ENCODE data around the gene HCFC1. TPM values are rescaled to one million over a fixed set of nuclear protein-coding genes. Genes with fewer than 3 reads are reported as not detected.

HCFC1 gene
- polyA plus RNA-seq, 3 donors: 1.9 to 21.8 (median 3.8) TPM

DNA sequence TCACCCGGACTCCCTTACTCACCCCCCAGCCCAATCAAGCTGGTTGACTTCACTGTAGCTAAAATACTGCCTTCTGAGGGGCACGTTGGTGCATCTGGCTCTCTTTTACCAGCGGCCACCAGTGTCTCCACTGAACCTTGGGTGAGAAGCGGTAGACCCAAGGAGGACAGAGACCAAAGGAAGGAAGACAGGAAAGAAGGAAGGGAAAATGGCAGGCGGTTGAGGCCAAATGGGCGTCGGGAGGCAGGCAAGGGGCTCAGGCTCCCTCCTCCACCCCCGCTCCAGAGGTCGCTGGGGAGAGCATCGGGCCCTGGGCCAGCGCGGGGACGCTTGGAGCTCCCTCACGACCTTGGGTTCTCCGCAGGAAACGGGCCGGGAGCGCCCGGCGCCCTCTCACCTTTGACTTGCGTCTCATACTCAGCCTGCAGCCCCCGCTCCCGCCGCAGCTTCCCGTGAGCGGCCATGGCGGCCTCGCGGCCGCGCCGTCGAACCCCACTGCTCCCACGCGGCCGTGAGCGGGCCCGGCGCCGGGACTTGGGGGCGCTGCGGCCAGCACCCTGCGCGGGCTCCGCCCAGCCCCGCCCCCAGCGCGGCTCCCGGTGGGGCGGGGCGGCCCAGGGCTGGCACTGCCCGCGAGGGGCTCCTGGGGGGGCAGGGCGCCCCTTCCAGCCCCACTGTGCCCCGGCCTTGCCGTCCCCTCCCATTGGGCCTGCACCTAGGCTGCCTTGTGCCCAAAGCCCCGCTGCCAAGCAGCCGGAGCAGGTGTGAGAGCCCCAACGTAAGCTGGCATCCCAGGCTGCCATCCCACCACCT is 45.7 kb downstream of the HCFC1 start, which contains the start of gene ARHGAP4:
Gene ARHGAP4 (minus strand): TSS at position 526 of the 813 bp plus-strand sequence. CDS start 62 bp downstream, at position 464.
- peak within 1 kb of the TSS; percentile 82 for H3K9ac ChIP-seq (ENCODE audit: insufficient read depth, low read length, poor library complexity, severe bottlenecking)
- peaks cover 0 to 17% (median 6%) of the 10 kb centered on the region in 7 donors for H3K9me3 Mint-ChIP-seq
- peaks cover 37% of the 10 kb centered on the region for H3K4me1 Mint-ChIP-seq
- H3K4me2 ChIP-seq (replicated peaks; ENCODE audit: extremely low read depth, low read length, poor library complexity, severe bottlenecking): peak within 1 kb of the TSS; percentile 97
- no peak for DNase-seq
- peaks cover 20 to 21% of the 10 kb centered on the region in 2 donors for H3K36me3 ChIP-seq (replicated peaks in 1 of 2; ENCODE audit: control insufficient read depth in 1 of 2, insufficient read depth in 2 of 2, low read length in 2 of 2)
- H3K27me3 ChIP-seq (ENCODE audit: control insufficient read depth in 2 of 2, insufficient read depth in 2 of 2, low read length in 2 of 2): no peaks in the 10 kb centered on the region
- WGBS (ENCODE audit: insufficient coverage): under 1% methylated on average over 49 of the region's 59 CpGs
- H2AFZ ChIP-seq (ENCODE audit: insufficient read depth, low read depth, low read length, poor library complexity, severe bottlenecking): peak within 1 kb of the TSS; percentile 52
- H3K9me3 ChIP-seq (replicated peaks in 1 of 2; ENCODE audit: control insufficient read depth in 1 of 2, insufficient read depth in 1 of 2, low read length in 2 of 2): no peaks in the 10 kb centered on the region
- H3K4me3 ChIP-seq (replicated peaks in 1 of 3; ENCODE audit: low read depth in 2 of 3, low read length in 3 of 3): peak within 1 kb of the TSS; percentile 44 to 90 (median 89)
- peaks cover 62 to 91% of the 10 kb centered on the region in 2 donors for H3K4me1 ChIP-seq (ENCODE audit: control insufficient read depth in 1 of 2, insufficient read depth in 2 of 2, low read length in 2 of 2)
- intact Hi-C loops (cut with micrococcal nuclease): loop anchor here (5.0 to 10.0 kb wide), 4 partner anchors 131 to 204 kb away; partner anchors contain the start of genes IDH3G (in 2 of the 2), SSR4 (in 2 of the 2), ABCD1 (in 1 of the 2) and BCAP31 (in 1 of the 2)
- peaks cover 0 to 34% (median 0%) of the 10 kb centered on the region in 3 donors for H3K27me3 Mint-ChIP-seq (ENCODE audit: low read depth in 3 of 3)
- peak within 1 kb of the TSS; percentile 86 to 95 for H3K4me3 Mint-ChIP-seq
- H3K27ac ChIP-seq (ENCODE audit: low read depth in 1 of 2, low read length in 2 of 2): peak within 1 kb of the TSS; percentile 94 to 99
- H4K20me1 ChIP-seq (ENCODE audit: insufficient read depth, low read length): peaks cover 92% of the 10 kb centered on the region
- H3K36me3 Mint-ChIP-seq: peaks cover 6 to 29% of the 10 kb centered on the region in 2 donors
- TF ChIP-seq, protein P1, sequence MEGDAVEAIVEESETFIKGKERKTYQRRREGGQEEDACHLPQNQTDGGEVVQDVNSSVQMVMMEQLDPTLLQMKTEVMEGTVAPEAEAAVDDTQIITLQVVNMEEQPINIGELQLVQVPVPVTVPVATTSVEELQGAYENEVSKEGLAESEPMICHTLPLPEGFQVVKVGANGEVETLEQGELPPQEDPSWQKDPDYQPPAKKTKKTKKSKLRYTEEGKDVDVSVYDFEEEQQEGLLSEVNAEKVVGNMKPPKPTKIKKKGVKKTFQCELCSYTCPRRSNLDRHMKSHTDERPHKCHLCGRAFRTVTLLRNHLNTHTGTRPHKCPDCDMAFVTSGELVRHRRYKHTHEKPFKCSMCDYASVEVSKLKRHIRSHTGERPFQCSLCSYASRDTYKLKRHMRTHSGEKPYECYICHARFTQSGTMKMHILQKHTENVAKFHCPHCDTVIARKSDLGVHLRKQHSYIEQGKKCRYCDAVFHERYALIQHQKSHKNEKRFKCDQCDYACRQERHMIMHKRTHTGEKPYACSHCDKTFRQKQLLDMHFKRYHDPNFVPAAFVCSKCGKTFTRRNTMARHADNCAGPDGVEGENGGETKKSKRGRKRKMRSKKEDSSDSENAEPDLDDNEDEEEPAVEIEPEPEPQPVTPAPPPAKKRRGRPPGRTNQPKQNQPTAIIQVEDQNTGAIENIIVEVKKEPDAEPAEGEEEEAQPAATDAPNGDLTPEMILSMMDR (IDR thresholded peaks at IDR 0.05): no peak
- H3K27ac Mint-ChIP-seq: peak within 1 kb of the TSS; percentile 93 to 99 (median 98)
- peaks cover 65% of the 10 kb centered on the region for H3K79me2 ChIP-seq (ENCODE audit: insufficient read depth, low read length)

DNA sequence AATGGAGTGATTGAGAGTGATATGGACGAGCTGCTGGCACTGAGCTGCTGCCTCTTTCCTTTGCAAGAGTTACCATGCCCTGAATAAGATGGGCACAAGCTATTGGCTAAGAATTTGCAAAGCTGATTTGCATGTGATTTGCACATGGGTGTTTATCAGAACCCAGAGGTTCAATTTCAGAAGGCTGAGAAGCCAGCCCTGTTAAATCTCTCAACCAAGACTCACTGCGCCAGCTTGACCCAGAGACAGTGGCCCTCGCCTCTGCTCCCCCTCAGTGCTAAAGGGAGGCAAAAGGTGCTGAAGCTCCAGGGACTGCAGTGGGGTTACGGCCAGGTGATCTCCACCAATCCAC is 46.3 kb downstream of the HCFC1 start:
- Mint-ChIP-seq H3K4me1 (peaks cover 37% of the 10 kb centered on the region), H3K27me3 (ENCODE audit: low read depth in 3 of 3) (peaks cover 0 to 32% (median 0%) of the 10 kb centered on the region in 3 donors), H3K4me3 (peak overlapping the region; percentile 86 to 95), H3K36me3 (peaks cover 5 to 28% of the 10 kb centered on the region in 2 donors), H3K9me3 (peaks cover 0 to 17% (median 6%) of the 10 kb centered on the region in 7 donors), H3K27ac (peak overlapping the region in 6 of 7 donors; percentile 87 to 97 (median 94))
- H3K9ac ChIP-seq (ENCODE audit: insufficient read depth, low read length, poor library complexity, severe bottlenecking): peak overlapping the region; percentile 66
- 0% methylated on average over 1 of the region's 4 CpGs for WGBS (ENCODE audit: insufficient coverage)
- peak overlapping the region; percentile 77 to 81 for H3K27ac ChIP-seq (ENCODE audit: low read depth in 1 of 2, low read length in 2 of 2)
- no peaks in the 10 kb centered on the region for H3K27me3 ChIP-seq (ENCODE audit: control insufficient read depth in 2 of 2, insufficient read depth in 2 of 2, low read length in 2 of 2)
- H3K4me2 ChIP-seq (replicated peaks; ENCODE audit: extremely low read depth, low read length, poor library complexity, severe bottlenecking): peak overlapping the region; percentile 97
- peaks cover 59 to 89% of the 10 kb centered on the region in 2 donors for H3K4me1 ChIP-seq (ENCODE audit: control insufficient read depth in 1 of 2, insufficient read depth in 2 of 2, low read length in 2 of 2)
- peaks cover 68% of the 10 kb centered on the region for H3K79me2 ChIP-seq (ENCODE audit: insufficient read depth, low read length)
- no peaks in the 10 kb centered on the region for H3K9me3 ChIP-seq (replicated peaks in 1 of 2; ENCODE audit: control insufficient read depth in 1 of 2, insufficient read depth in 1 of 2, low read length in 2 of 2)
- intact Hi-C loops (cut with micrococcal nuclease): loop anchor here (5.0 to 10.0 kb wide), 4 partner anchors 131 to 203 kb away; partner anchors contain the start of genes IDH3G (in 2 of the 2), SSR4 (in 2 of the 2), ABCD1 (in 1 of the 2) and BCAP31 (in 1 of the 2)
- H3K36me3 ChIP-seq (replicated peaks in 1 of 2; ENCODE audit: control insufficient read depth in 1 of 2, insufficient read depth in 2 of 2, low read length in 2 of 2): peaks cover 20 to 21% of the 10 kb centered on the region in 2 donors
- H4K20me1 ChIP-seq (ENCODE audit: insufficient read depth, low read length): peaks cover 92% of the 10 kb centered on the region
- DNase-seq: no peak
- TF ChIP-seq, protein P1 (IDR thresholded peaks at IDR 0.05): no peak
- peak overlapping the region; percentile 38 to 89 (median 86) for H3K4me3 ChIP-seq (replicated peaks in 1 of 3; ENCODE audit: low read depth in 2 of 3, low read length in 3 of 3)
- H2AFZ ChIP-seq (ENCODE audit: insufficient read depth, low read depth, low read length, poor library complexity, severe bottlenecking): peak overlapping the region; percentile 43

Measured in CD14-positive monocyte (primary cell).